Fibroblast of the conjunctiva (primary cell): Measurements from ENCODE around the gene MRPL55.

Experiments used
- DNase-seq: peaks from one replicate; pipeline ENCODE4 v3.0.0-alpha.2; 2010; ENCODE audit warnings: low read depth

The MRPL55 gene

DNA sequence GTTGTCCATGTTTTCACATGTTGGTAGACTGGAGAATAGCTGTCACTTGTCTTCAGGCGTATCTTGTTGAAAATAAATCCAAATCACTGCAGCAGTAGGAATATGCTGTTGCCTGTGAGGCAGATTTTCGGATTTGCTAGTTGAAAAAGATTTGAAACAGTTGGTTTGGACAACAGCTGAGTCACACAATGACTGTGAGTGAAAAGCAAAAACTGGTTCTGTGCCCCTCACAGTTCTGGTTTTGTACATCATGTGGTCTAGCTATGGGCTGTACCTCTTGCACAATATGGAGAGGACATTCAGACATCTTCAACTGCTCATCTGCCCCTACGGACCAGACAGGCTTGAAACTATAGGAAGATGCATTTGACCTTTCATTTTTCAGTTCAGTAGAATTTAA is 24.8 kb downstream of the MRPL55 start:
- DNase-seq: peak; percentile 59

DNA sequence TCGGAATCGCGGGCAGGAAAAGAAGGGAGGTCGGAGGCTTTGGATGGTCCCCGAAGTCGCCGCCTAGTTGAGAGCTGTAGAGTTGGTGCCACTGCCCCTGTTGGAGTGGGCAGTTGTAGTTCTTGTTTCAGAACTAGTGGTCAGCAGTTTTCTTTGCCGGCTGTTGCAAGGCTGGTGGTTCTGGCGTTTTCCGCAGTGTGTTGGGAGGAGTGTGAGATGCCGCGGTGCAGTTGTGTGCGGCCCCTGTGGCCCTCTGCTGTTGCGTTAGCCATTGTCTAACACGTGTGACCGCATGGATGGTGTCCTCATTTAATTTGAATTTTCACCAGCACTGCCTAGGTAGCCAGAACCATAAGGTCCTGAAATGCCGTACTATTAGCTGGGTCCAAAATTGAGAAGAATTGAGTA is 25.2 kb downstream of the MRPL55 start:
- no peak for DNase-seq

DNA sequence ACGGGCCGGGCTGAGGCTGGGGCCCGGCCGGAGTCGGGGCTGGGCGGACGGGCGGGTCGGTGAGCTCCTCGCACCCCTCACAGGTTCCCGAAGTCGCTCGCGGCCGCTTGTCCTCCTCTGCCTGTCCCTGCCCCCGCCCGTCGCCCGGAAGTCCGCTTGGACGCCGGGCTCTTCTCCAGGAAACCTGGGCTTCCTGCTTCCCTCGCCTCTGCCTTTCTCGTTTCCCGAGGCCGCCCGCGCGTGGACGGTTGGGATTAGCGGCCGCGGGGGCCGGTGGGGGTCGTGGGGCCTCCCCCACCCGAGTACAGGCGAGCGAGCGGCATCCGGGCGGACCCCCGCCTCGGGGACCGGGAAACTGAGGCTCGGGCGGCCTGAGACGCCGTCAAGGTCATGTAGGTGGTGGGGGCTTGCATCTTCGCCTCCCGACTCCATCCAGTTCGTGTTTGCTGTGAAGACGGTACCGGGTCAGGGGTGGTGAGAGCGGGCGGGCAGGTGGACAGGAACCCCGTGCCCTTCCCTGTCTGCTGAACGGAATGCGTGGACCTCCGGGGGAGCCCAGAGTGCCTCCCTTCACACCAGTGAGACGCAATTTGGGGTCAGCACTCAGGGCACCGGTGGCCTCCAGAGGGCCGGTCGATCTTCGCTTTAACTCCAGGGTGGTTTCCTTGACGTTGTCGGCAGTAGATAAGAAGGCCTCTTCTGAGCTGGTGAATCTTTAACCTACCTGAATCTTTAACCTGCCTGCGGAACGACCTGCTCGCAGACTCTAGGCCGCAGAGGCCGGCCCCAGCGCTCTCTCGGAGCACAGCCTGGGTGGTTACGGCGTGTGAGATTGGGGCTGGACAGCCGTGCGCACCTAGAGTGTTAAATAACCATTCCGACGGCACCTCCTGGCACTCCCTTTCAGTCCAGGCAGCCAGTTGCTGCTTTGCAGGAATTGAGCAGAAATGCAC is 25.9 kb downstream of the MRPL55 start:
- DNase-seq: no peak

DNA sequence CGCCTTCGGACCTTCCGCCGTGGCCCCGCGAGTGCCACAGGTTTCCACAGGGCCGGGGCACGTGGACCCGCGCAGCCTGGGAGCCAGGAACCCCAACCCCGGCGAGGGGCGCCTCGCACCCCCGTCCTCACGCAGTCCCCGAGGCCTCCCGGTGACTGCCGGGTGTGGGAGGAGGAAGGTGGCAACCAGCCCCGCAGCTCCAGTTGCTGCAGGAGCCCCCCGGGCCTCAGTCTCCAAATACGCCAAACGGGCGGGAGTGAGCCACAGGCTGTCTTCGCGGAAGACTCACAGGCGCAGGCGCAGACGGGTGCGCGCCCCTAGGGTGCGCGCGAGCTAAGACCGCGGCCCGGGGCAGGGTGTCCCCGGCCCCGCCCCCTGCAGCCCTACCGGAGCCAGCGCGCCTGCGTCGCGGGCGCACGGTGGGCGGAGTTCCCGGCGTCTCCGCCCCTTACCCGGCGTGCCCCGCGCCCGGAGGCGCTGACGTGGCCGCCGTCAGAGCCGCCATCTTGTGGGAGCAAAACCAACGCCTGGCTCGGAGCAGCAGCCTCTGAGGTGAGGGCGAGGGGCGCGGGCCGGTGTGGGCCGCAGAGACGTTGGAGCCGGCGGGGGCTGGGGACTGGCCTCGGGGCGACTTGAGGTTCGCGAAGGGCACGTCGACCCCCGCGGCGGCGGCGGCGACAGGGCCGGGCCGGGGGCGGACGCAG is 26.7 kb downstream of the MRPL55 start, which contains the start of gene ARF1:
ARF1 (plus strand) TSS at position 495 of the 704 bp plus-strand sequence. CDS start 14,407 bp downstream, outside the sequence.
- DNase-seq: peak; percentile 92

DNA sequence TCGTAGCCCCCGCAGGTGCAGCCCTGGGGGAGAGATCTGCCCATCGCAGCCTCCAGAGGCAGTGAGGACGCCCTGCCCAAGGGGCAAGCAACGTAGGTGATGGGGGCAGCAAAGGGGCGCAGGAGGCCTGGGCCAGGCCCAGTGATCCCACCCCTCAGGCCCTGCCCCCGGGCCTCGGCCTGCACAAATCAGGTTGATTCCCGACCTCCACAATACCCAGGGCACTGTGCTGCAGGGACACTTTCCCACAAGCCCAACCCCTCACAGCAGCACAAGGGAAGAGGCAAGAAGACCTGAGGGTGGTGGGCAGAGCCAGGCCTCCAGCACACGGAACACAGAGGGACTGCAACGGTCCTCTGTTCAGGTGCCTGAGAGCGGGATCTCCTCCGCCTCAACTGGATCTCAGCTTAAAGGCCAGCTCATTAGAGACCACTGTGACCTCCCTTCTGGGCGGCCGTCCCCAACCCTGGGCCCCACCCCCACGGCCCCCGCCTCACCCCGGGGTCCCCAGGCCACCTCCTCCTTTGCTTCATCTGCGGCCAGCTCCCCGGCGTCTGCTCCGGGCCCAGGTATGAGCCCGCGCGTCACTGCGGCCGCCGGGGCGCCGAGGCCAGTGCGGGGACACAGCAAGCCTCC is 27.4 kb downstream of the MRPL55 start:
- DNase-seq: no peak

DNA sequence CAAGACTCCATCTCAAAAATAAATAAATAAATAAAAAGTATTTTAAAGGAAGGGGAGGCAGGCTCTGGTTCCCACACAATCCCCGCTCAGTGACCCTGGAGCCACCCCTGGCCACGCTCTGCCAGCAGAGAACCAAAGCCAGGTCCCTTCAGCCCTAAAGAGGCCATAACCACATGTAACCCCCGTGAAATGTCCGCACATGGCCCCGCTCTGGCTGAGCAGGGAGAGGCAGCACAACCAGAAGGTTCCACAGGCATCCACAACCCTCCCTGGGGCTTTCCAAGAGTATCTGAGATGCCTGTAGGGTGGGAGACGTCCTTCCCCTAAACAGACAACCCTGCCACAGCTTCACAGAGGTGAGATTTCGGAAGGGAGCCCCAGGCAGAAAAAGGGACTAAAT is 28.0 kb downstream of the MRPL55 start:
- no peak for DNase-seq

DNA sequence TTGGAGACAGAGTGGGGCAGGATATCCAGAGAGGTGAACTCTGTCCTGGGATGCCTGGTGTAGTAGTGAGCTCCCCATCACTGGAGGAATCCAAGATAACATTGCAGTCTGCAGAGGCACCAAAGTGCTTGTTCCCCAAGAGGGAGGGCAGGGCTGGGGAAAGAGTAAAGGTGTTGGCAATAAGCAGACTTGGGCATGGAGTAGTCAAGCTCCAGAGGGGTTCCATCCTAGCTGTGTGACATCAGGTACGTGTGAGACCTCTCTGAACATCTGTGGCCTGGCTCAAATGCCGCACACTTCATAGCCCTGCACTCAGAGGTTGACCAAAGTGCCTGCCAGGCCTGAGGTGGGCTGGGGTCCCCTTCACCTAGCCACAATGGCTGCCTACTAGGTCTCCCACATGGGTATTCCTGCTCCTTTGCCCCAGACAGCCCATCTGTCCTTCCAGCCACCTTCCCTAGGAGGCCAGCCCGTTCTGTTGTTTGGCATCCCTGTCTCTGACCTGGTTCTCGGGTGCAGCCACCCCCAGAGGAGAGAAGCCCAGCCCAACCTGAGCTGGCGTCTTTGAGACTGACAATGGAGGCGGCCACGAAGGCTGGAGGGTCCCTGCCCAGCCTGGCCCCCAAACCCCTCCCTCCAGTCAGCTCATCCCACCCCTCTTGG is 29.4 kb downstream of the MRPL55 start:
- no peak for DNase-seq

DNA sequence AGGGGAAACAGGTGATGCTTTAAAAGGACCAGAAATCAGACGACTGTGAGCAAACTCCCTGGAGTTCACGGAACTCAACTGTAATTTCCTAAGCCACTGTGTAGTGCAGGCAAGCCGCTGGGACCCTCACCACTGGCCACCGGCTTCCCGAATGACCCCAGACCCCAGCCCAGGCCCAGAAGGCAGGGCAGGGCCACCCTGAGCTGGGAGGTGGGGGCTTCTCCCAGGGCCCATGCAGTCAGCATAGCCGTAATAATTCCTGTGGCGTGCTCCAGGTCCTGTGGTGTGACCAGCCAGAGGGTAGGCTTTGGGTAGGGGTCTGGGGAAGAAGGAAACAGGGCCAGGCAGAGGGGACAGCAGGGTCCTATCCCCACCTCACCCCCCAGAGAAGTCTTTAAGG is 30.1 kb downstream of the MRPL55 start:
- no peak for DNase-seq

DNA sequence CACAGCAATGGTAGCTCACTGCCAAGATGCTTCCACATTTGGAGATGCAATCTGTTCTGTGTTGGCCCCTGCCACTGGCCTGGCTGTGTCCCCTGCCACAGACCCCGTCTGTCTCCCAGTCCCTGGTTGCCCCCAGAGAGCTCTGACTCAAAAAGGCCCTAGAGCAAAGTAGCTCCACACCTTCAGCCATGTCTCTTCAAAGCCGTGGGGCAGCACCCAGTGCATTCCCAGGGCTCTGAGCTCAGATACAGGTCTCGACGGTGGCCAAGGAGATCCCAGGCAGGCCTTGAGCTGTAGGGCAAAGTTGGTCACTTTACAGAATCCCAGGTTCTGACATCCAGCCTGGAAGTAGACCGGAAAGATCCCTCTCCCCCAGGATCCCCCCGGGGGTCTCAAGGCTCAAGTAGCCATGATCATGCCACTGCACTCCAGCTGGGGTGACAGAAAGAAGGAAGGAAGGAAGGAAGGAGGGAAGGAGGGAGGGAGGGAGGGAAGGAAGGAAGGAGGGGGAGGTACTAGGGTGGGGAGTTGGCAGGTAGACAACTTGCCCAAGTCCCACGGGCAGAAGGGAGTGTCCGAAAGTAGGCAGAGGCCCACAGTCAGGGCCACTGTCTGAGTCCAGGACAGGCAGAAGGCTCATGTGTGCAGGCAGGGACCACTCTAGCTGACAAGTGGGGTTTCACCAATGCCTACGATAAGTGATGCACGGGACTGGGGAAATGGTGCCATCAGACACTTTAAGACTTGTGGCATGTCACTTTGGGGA is 31.4 kb downstream of the MRPL55 start:
- no peak for DNase-seq

DNA sequence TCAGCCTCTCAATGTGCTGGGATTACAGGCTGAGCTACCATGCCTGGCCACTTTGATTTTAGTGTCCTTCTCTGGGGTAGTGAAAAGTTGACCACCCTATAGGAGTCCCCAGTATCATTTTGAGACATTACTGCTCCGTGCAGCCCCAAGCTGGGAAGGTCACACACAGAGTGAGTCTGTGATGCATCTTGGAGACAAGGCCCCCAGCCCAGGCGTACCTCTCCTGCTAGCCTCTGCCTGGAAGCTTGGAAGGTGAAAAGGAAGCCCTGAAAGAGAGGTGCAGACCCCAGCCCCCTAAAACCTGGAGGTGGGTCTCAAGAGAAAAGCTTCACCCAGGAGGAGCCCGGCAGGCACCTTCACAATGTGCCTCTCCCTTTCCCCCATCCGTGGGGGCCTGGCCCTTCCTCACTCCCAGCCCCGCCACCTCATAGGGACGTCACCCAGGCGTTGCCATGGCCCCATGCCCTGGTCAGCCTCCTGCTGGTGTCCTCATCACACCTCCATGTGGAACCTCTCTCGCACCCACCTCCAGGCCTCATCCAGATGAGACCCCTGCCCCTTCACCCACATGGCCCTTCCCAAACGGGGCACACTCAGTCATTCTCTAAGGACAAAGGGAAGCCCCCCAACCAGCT is 32.2 kb downstream of the MRPL55 start:
- no peak for DNase-seq

DNA sequence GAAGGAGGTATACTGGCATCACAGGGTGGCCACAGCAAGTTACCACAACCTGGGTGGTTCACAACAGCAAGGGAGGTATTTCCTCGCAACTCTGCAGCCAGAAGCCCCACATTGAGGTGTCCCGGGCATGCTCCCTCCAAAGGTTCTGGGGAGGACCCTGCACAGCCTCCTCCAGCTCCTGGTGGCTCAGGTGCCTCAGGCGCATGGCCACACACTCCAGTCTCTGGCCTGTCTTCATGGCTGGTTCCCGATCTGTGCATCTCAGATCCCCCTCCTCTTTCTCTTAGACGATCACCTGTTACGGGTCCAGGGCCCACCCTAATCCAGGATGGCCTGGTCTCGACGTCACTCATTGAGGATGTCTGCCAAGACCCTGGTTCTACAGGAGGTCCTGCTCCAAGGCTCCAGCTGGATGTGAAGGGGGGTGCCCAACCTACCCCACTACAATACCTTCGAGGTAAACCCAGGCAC is 33.3 kb downstream of the MRPL55 start:
- no peak for DNase-seq

DNA sequence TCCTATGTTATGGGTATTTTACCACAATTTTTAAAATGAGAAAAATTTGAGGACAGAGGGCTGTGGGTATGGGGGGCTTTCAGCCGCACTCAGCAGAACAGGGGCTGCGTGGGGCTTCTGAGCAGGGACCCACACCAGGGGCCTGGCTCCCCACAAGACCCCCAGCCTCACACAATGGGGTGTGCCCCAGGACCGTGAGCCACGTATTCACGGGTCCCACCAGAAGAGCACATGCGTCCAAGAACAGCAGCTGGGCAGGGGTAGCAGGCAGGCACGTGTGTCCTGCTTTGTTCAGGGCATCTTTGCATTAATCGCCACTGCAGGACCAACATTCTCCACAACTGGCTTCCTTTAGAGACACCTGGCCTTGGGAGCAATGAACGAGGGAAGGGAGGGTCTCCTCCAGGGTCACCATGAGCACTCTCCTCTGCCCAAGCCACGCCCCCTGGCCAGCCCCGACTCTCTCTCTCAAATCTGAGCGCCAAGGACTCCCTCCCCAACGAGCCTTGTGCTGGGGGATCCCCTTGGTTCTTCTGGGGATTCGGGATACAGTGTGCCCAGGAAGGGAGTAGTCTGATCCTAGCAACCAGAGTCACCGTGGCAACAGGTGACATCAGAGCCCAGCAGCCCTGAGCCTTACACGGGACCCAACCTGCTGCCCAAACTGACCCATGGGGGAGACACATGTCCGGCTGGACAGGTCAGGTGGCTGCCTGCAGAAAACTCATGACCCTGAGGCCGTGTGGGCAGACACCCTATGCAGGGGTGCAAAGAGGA is 34.0 kb downstream of the MRPL55 start:
- no peak for DNase-seq

DNA sequence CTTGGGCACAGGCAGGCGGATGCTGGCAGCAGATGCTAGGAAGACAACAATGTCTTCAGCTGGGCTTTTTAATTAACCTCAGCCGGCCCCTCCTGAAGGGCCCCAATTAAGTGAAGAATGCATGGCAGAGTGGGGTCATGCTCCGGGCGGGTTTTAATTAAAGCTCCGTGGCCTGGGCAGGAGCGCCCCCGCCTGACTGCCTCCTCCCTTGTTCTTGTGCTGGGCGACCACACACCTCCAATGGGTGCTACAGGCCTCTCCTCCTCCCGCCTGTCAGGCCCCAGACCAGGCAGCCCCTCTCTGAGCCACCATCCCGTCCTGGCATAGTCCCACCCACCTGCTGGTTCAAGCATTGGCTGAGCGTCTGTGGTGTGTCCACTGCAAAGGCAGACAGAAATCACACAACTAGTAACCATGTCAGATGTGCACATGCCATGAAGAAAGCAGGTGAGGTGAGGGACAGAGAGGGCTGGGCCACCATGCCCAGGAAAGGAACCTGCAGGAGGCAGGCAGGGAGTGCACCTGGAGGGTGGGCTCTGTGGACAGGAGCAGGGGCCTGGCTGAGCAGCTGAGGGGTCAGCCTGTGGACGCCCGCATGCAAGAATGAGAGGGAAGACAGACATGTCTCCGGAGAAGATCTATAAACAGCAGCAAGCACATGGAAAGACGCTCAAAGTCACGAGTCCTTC is 35.1 kb downstream of the MRPL55 start:
- DNase-seq: no peak

DNA sequence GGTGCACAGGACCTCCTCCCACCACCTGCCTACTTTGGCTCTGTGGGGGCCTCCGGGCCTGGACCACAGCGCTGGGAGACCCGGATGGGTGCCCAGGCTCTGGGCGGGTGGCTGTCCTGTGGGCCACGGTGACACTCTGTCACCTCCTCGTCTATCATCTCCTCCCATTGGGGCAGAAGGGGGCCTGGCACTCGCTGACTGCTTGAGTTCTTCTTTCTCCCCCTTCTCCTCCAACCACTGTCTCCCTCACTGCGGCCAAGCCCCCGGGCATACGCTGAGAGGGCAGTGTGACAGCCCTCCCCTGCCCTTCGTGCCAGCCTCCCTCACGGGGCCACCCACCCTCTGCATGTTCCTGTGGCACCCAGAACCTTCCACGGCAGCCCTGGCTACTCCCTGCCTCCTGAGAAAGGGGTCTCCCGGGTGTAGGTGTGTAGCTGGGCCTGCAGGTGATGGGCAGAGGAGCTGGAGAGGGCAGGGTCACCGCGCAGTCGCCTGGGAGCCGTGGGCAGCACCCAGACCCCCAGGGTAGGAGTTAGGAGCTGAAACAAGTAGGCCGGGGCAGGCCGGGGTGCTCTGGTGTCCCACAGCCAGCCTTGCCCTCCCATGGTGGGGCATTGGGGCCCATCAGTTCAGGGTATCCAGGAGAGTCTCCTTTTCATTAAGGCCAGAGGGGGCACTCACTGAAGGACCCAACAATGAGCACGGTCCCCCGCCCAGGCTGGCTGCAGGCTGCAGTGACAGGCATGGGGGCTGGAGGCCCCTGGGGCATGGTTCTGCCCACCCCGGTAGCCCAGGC is 35.8 kb downstream of the MRPL55 start:
- DNase-seq: no peak

DNA sequence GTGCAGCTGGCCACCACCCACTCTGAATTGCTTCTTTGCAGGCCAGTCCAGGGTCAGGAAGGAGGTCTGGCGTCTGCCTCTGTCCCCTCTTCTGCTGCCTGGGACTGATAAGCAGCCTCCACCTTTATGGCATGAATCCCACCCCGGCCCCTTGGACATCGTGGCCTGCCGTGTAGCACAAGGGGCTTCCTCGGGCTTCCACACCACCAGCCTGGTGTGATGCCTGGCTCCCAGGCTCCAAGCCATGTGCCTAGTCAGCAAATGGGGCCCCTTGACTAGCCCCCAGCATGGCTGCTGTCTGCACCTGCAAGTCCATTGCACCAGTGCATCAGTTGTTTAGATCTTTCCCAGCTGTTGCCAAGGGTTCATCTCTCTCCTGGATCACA is 36.4 kb downstream of the MRPL55 start:
- DNase-seq: no peak

DNA sequence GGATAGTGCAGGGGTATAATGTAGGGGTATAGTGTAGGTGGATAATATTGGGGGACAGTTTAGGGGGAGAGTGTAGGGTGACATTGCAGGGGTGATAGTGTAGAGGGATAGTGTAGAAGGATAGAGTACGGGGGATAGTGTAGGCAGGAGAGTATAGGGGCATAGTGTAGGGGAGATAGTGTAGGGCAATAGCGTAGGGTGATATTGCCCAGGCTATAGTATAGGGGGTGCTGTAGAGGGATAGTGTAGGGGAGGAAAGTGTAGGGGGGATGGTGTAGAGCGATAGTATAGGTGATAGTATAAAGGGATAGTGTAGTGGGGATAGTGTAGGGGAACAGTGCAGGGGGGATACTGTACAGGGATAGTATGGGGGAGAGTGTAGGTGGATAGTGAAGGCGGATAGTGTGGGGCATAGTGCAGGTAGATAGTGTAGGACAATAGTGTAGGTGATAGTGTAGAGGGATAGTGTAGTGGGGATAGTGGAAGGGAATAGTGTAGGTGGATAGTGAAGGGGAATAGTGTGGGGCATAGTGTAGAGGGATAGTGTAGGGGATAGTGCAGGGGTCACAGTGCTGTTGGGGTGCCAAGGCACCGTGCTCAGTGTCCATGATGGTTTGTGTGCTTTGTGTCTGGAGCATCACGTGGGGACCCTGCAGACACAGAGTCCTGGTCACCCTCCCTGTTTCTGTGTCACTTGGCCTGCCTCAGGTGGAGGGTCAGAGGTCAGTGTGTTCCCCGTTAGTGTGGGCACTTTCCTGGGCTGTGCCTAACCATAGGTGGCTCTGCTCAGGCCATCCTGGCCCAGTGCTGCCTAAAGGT is 37.1 kb downstream of the MRPL55 start:
- no peak for DNase-seq

DNA sequence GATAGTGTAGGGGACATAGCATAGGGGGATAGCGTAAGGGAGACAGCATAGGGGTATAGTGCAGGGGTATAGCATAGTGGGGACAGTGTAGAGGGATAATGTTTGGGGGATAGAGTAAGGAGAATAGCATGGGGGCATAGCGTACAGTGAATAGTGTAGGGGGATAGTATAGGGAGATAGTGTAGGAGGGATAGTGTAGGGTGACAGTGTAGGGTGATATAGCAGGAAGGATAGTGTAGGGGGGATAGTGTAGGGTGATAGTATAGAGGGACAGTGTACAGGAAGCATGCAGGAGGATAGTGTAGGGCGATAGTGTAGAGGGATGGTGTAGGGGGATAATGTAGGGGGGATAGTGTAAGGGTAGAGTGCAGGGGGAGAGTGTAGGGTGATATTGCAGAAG is 38.2 kb downstream of the MRPL55 start:
- no peak for DNase-seq

DNA sequence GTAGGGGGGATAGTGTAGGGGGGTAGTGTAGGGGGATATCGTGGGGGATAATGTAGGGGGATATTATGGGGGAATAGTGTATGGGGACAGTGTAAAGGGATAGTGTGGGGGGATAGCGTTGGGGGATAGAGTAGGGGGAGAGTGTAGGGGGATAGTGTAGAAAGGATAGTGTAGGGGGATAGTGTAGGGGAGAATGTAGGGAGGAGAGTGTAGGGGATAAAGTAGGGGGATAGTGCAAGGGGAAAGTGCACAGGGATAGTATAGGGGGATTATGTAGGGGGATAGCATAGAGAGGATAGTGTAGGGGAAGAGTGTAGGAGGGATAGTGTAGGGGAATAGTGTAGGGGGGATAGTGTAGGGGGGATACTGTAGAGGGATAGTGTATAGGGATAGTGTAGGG is 38.9 kb downstream of the MRPL55 start:
- DNase-seq: no peak
